Astrocyte (in vitro differentiated cells and primary cell): ENCODE results near the gene ELK3. TPM values are rescaled to one million over a fixed set of nuclear protein-coding genes. Genes with fewer than 3 reads are reported as not detected.
A peak's percentile ranks its signal among the peaks of the same experiment; 100 is the strongest.

Source experiments
- DNase-seq: peaks from one replicate; pipeline ENCODE4 v3.0.0-alpha.2; 2010; ENCODE audit warnings: low read depth
- FAIRE-seq: peaks from 2 replicates; lab custom pipeline; 2011; peaks lifted over from hg19 to GRCh38; lab: Jason Lieb, UNC
- H2AFZ ChIP-seq: 2 replicates; pipeline ENCODE4 v1.6.0; 2012; ENCODE audit warnings: low read depth, low read length, inconsistent platforms
- H3K27ac ChIP-seq: 2 replicates; pipeline ENCODE4 v1.5.1; 2011; ENCODE audit warnings: low read depth, low read length, inconsistent platforms
- H3K27me3 ChIP-seq: 2 replicates; pipeline ENCODE4 v1.6.0; 2011; ENCODE audit warnings: low read length, inconsistent platforms; ENCODE audit not compliant: insufficient read depth
- H3K36me3 ChIP-seq: 2 replicates; pipeline ENCODE4 v1.5.1; 2011; ENCODE audit warnings: low read length, inconsistent platforms; ENCODE audit not compliant: insufficient read depth
- H3K4me1 ChIP-seq: 2 replicates; pipeline ENCODE4 v1.5.1; 2011; ENCODE audit warnings: low read length, inconsistent platforms; ENCODE audit not compliant: insufficient read depth
- H3K4me2 ChIP-seq: 2 replicates; pipeline ENCODE4 v1.6.0; 2012; ENCODE audit warnings: low read length, inconsistent platforms
- H3K4me3 ChIP-seq: 2 replicates; pipeline ENCODE4 v1.5.1; 2011; ENCODE audit warnings: low read depth, mild to moderate bottlenecking, low read length, inconsistent platforms; ENCODE audit not compliant: insufficient read depth
- H3K79me2 ChIP-seq: 2 replicates; pipeline ENCODE4 v1.6.0; 2012; ENCODE audit warnings: mild to moderate bottlenecking, low read length, inconsistent platforms; ENCODE audit not compliant: insufficient read depth
- H3K9ac ChIP-seq: 2 replicates; pipeline ENCODE4 v1.6.0; 2012; ENCODE audit warnings: mild to moderate bottlenecking, low read length, inconsistent platforms
- H3K9me3 ChIP-seq: 2 replicates; pipeline ENCODE4 v1.5.1; 2012; ENCODE audit warnings: low read depth, mild to moderate bottlenecking, low read length, inconsistent platforms; ENCODE audit not compliant: insufficient read depth
- H4K20me1 ChIP-seq: 2 replicates; pipeline ENCODE4 v1.6.0; 2012; ENCODE audit warnings: low read length, inconsistent platforms; ENCODE audit not compliant: insufficient read depth
- H3K27ac Mint-ChIP-seq: one replicate; pipeline ENCODE4 v1.8.0; 2021; ENCODE audit warnings: mild to moderate bottlenecking, mixed read lengths; ENCODE audit not compliant: unreplicated experiment
- H3K27me3 Mint-ChIP-seq: one replicate; pipeline ENCODE4 v1.8.0; 2021; ENCODE audit warnings: low read depth, mixed read lengths; ENCODE audit not compliant: unreplicated experiment
- H3K36me3 Mint-ChIP-seq: one replicate; pipeline ENCODE4 v1.8.0; 2021; ENCODE audit warnings: low read depth, mixed read lengths; ENCODE audit not compliant: unreplicated experiment
- H3K4me1 Mint-ChIP-seq: one replicate; pipeline ENCODE4 v1.8.0; 2021; ENCODE audit warnings: low read depth, mixed read lengths; ENCODE audit not compliant: unreplicated experiment
- H3K4me3 Mint-ChIP-seq: one replicate; pipeline ENCODE4 v1.8.0; 2021; ENCODE audit warnings: mild to moderate bottlenecking, moderate library complexity, mixed read lengths; ENCODE audit not compliant: unreplicated experiment
- H3K9me3 Mint-ChIP-seq: one replicate; pipeline ENCODE4 v1.8.0; 2021; ENCODE audit warnings: mild to moderate bottlenecking, mixed read lengths; ENCODE audit not compliant: unreplicated experiment
- EZH2 ChIP-seq: IDR thresholded peaks from 2 replicates; pipeline ENCODE4 v1.6.1; 2012; ENCODE audit warnings: mild to moderate bottlenecking, low read length, inconsistent platforms; ENCODE audit not compliant: insufficient read depth
- total RNA-seq: library from RNA; stranded (reverse); gene quantifications from 2 replicates; pipeline ENCODE4 v1.2.1, GENCODE V29; 2021
- TF ChIP-seq, protein P1 (sequence below): IDR thresholded peaks from 2 replicates; pipeline ENCODE4 v1.5.1; 2011; ENCODE audit warnings: low read depth, mild to moderate bottlenecking, inconsistent platforms, low read length, moderate library complexity; ENCODE audit not compliant: insufficient read depth

Gene ELK3
- total RNA-seq, 1 donor from 2014 or later: 62.7 TPM

DNA sequence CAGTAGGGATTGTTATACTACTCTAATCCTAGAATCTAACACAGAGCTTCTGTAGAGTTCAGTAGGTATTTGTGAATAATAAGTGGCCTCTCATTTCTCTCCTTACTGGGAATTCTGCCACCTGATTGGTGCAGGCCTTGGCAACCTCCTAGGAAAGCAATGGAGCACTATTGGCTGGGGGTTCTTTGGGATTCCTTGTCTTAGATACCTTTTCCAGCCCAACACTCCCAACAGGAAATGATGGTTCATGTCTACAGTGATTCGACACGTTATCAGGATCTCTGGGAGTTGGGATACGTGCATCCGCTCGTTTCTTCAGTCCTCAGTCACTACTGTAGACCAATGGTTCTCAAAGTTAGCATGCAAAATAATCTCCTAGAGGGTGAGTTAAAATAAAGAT lies 67.4 kb downstream of the ELK3 start:
- no peak for FAIRE-seq
- no peaks in the 10 kb centered on the region for H3K27me3 Mint-ChIP-seq
- peaks cover 78% of the 10 kb centered on the region for H4K20me1 ChIP-seq

DNA sequence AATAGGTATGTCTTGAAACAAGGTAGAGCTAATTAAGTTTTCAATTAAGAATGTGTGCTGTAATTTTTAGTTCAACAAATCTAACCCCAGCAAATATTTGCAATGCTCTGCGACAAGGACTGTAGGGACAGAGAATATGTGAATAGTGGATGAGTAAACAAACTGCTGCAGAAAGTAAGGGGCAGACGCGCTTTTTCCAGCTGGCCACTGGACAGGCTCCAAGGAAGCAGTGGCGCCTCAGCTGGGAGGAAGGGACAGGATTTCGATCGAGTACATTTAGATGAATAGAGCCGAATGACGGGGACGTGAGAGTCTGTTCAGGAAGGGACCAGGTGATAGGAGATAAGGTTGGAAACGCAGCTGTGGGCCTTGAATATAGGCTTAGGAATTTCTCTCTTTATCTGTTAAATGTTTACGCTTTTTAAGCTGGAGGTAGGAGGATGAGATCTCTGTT lies 69.3 kb downstream of the ELK3 start:
- no peak overlapping the region for H3K27ac ChIP-seq
- DNase-seq (no peak), FAIRE-seq (no peak)
- no peak overlapping the region for H3K4me3 ChIP-seq
- peaks cover 59% of the 10 kb centered on the region for H4K20me1 ChIP-seq
- H3K4me2 ChIP-seq: no peak overlapping the region
- H3K27ac Mint-ChIP-seq: peak overlapping the region; percentile 71
- H3K9ac ChIP-seq: no peak overlapping the region
- H3K4me1 ChIP-seq: peaks cover 12% of the 10 kb centered on the region
- peaks cover 40% of the 10 kb centered on the region for H3K36me3 ChIP-seq
- TF ChIP-seq EZH2: no peak
- TF ChIP-seq, protein P1, sequence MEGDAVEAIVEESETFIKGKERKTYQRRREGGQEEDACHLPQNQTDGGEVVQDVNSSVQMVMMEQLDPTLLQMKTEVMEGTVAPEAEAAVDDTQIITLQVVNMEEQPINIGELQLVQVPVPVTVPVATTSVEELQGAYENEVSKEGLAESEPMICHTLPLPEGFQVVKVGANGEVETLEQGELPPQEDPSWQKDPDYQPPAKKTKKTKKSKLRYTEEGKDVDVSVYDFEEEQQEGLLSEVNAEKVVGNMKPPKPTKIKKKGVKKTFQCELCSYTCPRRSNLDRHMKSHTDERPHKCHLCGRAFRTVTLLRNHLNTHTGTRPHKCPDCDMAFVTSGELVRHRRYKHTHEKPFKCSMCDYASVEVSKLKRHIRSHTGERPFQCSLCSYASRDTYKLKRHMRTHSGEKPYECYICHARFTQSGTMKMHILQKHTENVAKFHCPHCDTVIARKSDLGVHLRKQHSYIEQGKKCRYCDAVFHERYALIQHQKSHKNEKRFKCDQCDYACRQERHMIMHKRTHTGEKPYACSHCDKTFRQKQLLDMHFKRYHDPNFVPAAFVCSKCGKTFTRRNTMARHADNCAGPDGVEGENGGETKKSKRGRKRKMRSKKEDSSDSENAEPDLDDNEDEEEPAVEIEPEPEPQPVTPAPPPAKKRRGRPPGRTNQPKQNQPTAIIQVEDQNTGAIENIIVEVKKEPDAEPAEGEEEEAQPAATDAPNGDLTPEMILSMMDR: no peak
- H3K79me2 ChIP-seq: peaks cover 51% of the 10 kb centered on the region
- H3K4me3 Mint-ChIP-seq: no peak overlapping the region
- no peaks in the 10 kb centered on the region for H3K27me3 Mint-ChIP-seq
- H3K36me3 Mint-ChIP-seq: peaks cover 19% of the 10 kb centered on the region
- H3K4me1 Mint-ChIP-seq: peaks cover 7% of the 10 kb centered on the region
- no peak overlapping the region for H2AFZ ChIP-seq
- no peaks in the 10 kb centered on the region for H3K9me3 Mint-ChIP-seq
- H3K27me3 ChIP-seq: no peaks in the 10 kb centered on the region
- H3K9me3 ChIP-seq: no peaks in the 10 kb centered on the region

More for the DNA sequence above, 67.4 kb downstream of the ELK3 start:
- Mint-ChIP-seq H3K9me3 (no peaks in the 10 kb centered on the region), H3K36me3 (peaks cover 20% of the 10 kb centered on the region), H3K4me1 (peaks cover 7% of the 10 kb centered on the region), H3K27ac (no peak overlapping the region), H3K4me3 (no peak overlapping the region)
- Histone ChIP-seq H3K9me3 (no peaks in the 10 kb centered on the region), H3K36me3 (peaks cover 33% of the 10 kb centered on the region), H3K9ac (no peak overlapping the region), H3K4me3 (no peak overlapping the region), H2AFZ (no peak overlapping the region), H3K27ac (no peak overlapping the region), H3K4me2 (no peak overlapping the region), H3K79me2 (peaks cover 66% of the 10 kb centered on the region), H3K27me3 (no peaks in the 10 kb centered on the region), H3K4me1 (peaks cover 16% of the 10 kb centered on the region)
- DNase-seq: no peak
- TF ChIP-seq, protein P1: no peak
- TF ChIP-seq EZH2: no peak

DNA sequence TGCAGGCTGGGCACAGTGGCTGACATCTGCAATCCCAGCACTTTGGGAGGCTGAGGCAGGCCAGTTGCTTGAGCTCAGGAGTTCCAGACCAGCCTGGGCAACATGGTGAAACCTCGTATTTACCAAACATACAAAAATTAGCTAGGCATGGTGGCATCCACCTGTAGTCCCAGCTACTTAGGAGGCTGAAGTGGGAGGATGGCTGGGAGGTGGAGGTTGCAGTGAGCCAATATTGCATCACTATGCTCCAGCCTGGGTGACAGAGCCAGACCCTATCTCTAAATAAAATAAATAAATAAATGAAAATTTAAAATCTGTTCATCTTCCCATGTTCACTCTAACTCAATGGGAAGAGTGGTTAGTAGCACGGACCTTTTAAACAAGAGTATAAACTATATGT lies 71.2 kb downstream of the ELK3 start:
- Histone ChIP-seq H4K20me1 (peaks cover 55% of the 10 kb centered on the region), H3K4me3 (no peak overlapping the region), H3K27me3 (no peaks in the 10 kb centered on the region), H3K36me3 (peaks cover 44% of the 10 kb centered on the region), H3K79me2 (peaks cover 44% of the 10 kb centered on the region), H3K4me1 (peaks cover 6% of the 10 kb centered on the region), H2AFZ (no peak overlapping the region), H3K9me3 (no peaks in the 10 kb centered on the region), H3K27ac (no peak overlapping the region), H3K9ac (no peak overlapping the region), H3K4me2 (no peak overlapping the region)
- H3K9me3 Mint-ChIP-seq: no peaks in the 10 kb centered on the region
- H3K36me3 Mint-ChIP-seq: peaks cover 17% of the 10 kb centered on the region
- H3K27me3 Mint-ChIP-seq: no peaks in the 10 kb centered on the region
- FAIRE-seq (no peak), DNase-seq (no peak)
- H3K4me3 Mint-ChIP-seq: no peak overlapping the region
- TF ChIP-seq, protein P1: no peak
- TF ChIP-seq EZH2: no peak
- peaks cover 7% of the 10 kb centered on the region for H3K4me1 Mint-ChIP-seq
- H3K27ac Mint-ChIP-seq: no peak overlapping the region
